Measurements from ENCODE around the gene HOXA6.

Gene HOXA6

DNA sequence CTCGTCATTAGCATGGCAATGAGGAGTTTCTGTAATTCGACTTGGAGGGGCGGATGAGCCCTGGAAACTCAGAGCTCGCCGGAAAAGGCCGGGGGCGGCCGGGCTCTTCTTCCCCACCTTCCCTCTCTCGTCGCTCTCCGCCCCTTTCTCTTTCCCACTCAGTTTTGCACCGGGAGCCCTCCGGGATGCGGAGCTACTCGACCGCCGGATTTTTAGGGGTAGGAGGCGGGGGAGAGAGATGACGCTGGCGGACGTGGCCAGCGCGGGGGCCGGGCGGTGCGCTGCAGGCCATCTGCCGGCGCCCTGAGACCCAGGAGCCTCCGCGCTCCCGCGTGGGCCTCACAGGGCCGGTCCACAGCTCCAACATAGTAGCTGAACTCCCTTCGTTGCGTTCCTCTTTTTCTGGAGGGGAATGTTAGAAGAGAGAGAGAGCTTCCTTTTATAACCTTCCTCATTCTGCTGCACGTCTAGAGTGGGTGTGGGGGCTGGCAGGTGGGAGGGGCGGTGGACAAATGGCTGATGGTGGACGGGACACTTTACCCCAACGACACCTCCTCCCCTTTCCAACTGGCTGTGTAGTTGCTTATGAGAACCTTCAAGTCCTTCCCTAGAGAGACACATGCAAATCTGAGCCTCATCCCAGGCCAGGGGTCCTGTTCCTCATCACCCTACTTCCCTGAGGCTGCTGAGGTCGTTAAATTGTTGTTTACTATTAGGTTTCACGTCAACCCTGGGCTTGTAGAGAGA is 50.6 kb downstream of the HOXA6 start:
- no peak for DNase-seq (ENCODE audit: low spot score)

DNA sequence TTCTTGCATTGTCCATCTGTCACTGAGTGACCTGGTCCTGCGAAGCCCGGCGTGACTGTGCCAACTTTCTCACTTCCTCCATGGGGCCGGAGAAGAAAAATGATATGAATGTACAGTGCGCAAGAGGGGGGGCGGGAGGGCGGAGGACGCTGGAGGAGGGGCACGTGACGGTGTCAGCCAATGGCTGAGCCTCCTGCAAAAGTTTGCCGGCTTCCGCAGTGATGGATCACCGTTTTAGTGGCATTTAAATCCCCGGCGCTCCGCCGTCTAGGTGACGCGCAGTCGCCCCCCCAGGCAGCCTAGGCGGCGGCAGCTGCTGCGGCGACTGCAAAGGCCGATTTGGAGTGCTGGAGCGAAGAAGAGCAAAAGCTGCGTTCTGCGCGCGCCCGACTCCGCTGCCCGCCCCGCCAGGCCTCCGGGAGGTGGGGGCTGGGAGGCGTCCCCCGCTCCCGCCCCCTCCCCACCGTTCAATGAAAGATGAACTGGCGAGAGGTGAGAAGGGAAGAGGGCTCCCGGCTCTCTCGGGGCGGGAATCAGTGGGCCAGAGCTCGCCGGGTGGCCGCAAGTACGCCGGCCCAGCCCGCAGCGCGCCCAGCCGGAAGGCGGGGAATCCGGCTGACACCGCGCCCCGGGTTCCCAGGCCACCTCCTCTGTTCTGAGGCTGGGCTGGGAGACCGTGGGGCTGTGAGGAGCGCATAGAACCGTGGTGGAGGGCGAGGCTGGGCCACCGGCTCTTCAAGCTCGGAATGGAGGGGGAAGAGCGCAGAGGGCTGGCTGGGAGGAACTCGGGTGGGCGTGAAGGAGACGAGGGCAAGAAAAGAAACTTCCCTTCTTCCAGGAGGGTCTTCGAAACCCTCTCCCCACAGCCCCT is 51.4 kb downstream of the HOXA6 start, which contains the start of gene HOXA1:
TSS of gene HOXA1 (minus strand) at position 104 of the 871 bp plus-strand sequence. CDS start at position 16, 88 bp downstream.
- no peak for DNase-seq (ENCODE audit: low spot score)

Measured in left forelimb (tissue), 1 donor.